Breast epithelium (tissue), 3 donors: ENCODE measurements around the gene TMEM163.

ENCODE experiments used
- CTCF ChIP-seq, 3 donors: fragments of 450-650 bp; IDR thresholded peaks; one replicate each; pipeline ENCODE4 v1.5.1; 2016 to 2017; ENCODE audit warnings: antibody characterized with exemption in 3 of 3, mild to moderate bottlenecking in 3 of 3, moderate library complexity in 3 of 3
- POLR2A ChIP-seq: fragments of 450-650 bp; IDR thresholded peaks from one replicate; pipeline ENCODE4 v1.6.1; 2016; ENCODE audit warnings: antibody characterized with exemption, mild to moderate bottlenecking, moderate library complexity
- POLR2AphosphoS5 ChIP-seq, 3 donors: sonication (generic); formaldehyde crosslinking; IDR thresholded peaks; one replicate each; pipeline ENCODE4 v1.6.1; 2017; ENCODE audit warnings: antibody characterized with exemption in 3 of 3

DNA sequence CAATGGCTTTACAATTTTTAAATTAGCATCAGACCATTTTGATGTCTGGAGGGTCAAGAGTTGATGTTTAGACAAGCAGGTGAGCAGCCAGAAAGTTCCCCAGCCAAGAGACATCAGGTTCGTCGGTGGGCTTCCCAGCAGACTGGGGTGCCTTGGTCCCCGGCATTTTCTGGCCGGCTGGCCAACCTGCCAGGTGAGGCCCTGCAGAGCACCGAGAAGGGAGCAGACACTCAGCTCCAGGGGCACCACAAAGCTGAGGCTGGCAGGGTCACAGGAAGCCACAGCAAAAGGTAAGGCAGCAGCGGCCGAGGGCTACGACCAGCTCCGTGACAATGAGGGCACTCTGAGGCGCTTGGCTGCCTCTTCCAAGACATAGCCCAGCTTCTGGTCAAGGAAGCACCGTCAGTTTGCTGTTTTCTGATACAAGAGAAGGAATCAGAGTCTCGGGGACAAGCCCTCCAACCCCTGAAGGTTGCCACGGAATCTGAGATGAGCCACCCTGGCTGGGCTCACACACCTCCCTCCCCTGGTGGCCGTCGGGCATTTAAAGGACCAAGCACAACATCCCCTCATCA lies 235.9 kb downstream of the TMEM163 start:
- TF ChIP-seq POLR2A (no peak), POLR2AphosphoS5 (IDR thresholded peaks at IDR 0.05) (no peak), CTCF (IDR thresholded peaks at IDR 0.05) (no peak)
